Measurements from ENCODE around the gene ZBTB8B. TPM values are rescaled to one million over a fixed set of nuclear protein-coding genes. Genes with fewer than 3 reads are reported as not detected.
A peak's percentile ranks its signal among the peaks of the same experiment; 100 is the strongest.

The ZBTB8B gene
- total and polyA plus RNA-seq, 10 of the 15 experiments (the other 5 are each of a cell fraction or from before 2014, with no cell fraction given), result under 0.01 to 0.04 (median 0.01) TPM; not detected in 4

GRCh38 chr1:32431736-32432400, 33.0 kb upstream of the ZBTB8B start:
- H2AFZ ChIP-seq (ENCODE audit: control insufficient read depth, low read depth, low read length), result peak overlapping the region; percentile 20
- peak; percentile 99 for ATAC-seq
- no peak overlapping the region for H3K4me3 ChIP-seq
- TF ChIP-seq IKZF2 (IDR thresholded peaks at IDR 0.05), result peak in 1 of 2 experiments; percentile 22; a peak in 1 of 4 replicates
- TF ChIP-seq RB1 (IDR thresholded peaks at IDR 0.05; ENCODE audit: borderline replicate concordance), result no peak
- no peak for TF ChIP-seq TCF7 (IDR thresholded peaks at IDR 0.05; ENCODE audit: borderline replicate concordance)
- peak; percentile 68 for TF ChIP-seq RELB (IDR thresholded peaks at IDR 0.05; ENCODE audit: low read depth)
- TF ChIP-seq NFIC (IDR thresholded peaks at IDR 0.05; ENCODE audit: low read depth, low read length), result no peak
- TF ChIP-seq KLF5 (IDR thresholded peaks at IDR 0.05; ENCODE audit: partially characterized antibody), result no peak
- no peak for TF ChIP-seq JUNB (IDR thresholded peaks at IDR 0.05)
- TF ChIP-seq RCOR1 (conservative IDR thresholded peaks at IDR 0.05; ENCODE audit: low read depth, low read length), result no peak
- peak in 1 of 2 experiments; percentile 15; a peak in 1 of 4 replicates for TF ChIP-seq BHLHE40 (IDR thresholded peaks at IDR 0.05; ENCODE audit: borderline replicate concordance in 1 of 2, low read depth in 2 of 2, low read length in 1 of 2)
- peak; percentile 77 for TF ChIP-seq SMARCA5 (IDR thresholded peaks at IDR 0.05)
- no peak for TF ChIP-seq EP300 (IDR thresholded peaks at IDR 0.05; ENCODE audit: borderline replicate concordance in 1 of 2, control insufficient read depth in 1 of 2, low read depth in 2 of 2, low read length in 2 of 2)
- 0 out of 2 replicates have a peak, but pooled peaks have one; percentile 44 for TF ChIP-seq DPF2 (IDR thresholded peaks at IDR 0.05)
- TF ChIP-seq SRF (IDR thresholded peaks at IDR 0.05; ENCODE audit: low read depth in 2 of 2, low read length in 2 of 2), result no peak
- no peak for TF ChIP-seq RAD51 (IDR thresholded peaks at IDR 0.05)
- no peak for TF ChIP-seq RFX5 (IDR thresholded peaks at IDR 0.05; ENCODE audit: low read depth, low read length)
- TF ChIP-seq KDM1A (IDR thresholded peaks at IDR 0.05; ENCODE audit: borderline replicate concordance), result no peak
- no peak for TF ChIP-seq ETV6 (conservative IDR thresholded peaks at IDR 0.05 in 1 of 2, IDR thresholded peaks at IDR 0.05 in 1 of 2; ENCODE audit: borderline replicate concordance in 1 of 2, low read depth in 1 of 2)
- peak; percentile 53 for TF ChIP-seq RELA (IDR thresholded peaks at IDR 0.05; ENCODE audit: borderline replicate concordance, partially characterized antibody)
- no peak for TF ChIP-seq TAF1 (IDR thresholded peaks at IDR 0.05; ENCODE audit: borderline replicate concordance, low read depth, low read length)
- TF ChIP-seq, protein P1, sequence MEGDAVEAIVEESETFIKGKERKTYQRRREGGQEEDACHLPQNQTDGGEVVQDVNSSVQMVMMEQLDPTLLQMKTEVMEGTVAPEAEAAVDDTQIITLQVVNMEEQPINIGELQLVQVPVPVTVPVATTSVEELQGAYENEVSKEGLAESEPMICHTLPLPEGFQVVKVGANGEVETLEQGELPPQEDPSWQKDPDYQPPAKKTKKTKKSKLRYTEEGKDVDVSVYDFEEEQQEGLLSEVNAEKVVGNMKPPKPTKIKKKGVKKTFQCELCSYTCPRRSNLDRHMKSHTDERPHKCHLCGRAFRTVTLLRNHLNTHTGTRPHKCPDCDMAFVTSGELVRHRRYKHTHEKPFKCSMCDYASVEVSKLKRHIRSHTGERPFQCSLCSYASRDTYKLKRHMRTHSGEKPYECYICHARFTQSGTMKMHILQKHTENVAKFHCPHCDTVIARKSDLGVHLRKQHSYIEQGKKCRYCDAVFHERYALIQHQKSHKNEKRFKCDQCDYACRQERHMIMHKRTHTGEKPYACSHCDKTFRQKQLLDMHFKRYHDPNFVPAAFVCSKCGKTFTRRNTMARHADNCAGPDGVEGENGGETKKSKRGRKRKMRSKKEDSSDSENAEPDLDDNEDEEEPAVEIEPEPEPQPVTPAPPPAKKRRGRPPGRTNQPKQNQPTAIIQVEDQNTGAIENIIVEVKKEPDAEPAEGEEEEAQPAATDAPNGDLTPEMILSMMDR (IDR thresholded peaks at IDR 0.05 in 2 of 3, conservative IDR thresholded peaks at IDR 0.05 in 1 of 3; ENCODE audit: control insufficient read depth in 2 of 3, extremely low read depth in 1 of 3, insufficient read depth in 1 of 3, low read depth in 3 of 3, low read length in 3 of 3), result no peak
- no peak for TF ChIP-seq SREBF2 (IDR thresholded peaks at IDR 0.05; ENCODE audit: low read length)

More at GRCh38 chr1:32431736-32432400, 33.0 kb upstream of the ZBTB8B start:
- RAD21 ChIA-PET (ENCODE audit: unreplicated experiment), result interaction anchor here (1.0 kb wide), 2 partner anchors 37 to 359 kb away, joined by 3 to 4 read pairs; partner anchors contain the start of gene TMEM39B
- WGBS (ENCODE audit: insufficient coverage, insufficient replicate concordance, low lambda C conversion rate, missing lambda C conversion rate), result 10% methylated on average over 4 of the region's 4 CpGs
- BruUV-seq (replicated peaks), result no TSS peak
- H4K20me1 ChIP-seq (ENCODE audit: control insufficient read depth, insufficient read depth), result no peaks in the 10 kb centered on the region
- no peak overlapping the region for H3K9ac ChIP-seq (ENCODE audit: control insufficient read depth, insufficient read depth, low read length)
- H3K36me3 ChIP-seq (ENCODE audit: control insufficient read depth in 2 of 2, insufficient read depth in 2 of 2, low read length in 1 of 2), result no peaks in the 10 kb centered on the region
- 0 out of 2 replicates have a peak overlapping the region, but pooled peaks have one; percentile 50 for H3K27ac ChIP-seq (ENCODE audit: control insufficient read depth, insufficient read depth)
- no peaks in the 10 kb centered on the region for H3K9me3 ChIP-seq (replicated peaks; ENCODE audit: control insufficient read depth, insufficient read depth, low read length)
- FAIRE-seq (no peak), DNase-seq (ENCODE audit: low read depth, low spot score) (peak; percentile 55)
- peak overlapping the region; percentile 56 for H3K4me2 ChIP-seq (ENCODE audit: control insufficient read depth, insufficient read depth)
- SMC1A ChIA-PET (ENCODE audit: uncharacterized antibody, unreplicated experiment), result interaction anchor here (1.1 kb wide), 1 partner anchor 12 kb away, joined by 3 read pairs; no protein-coding TSS in a partner anchor
- in situ Hi-C loops (cut with MboI) (no loop called here), intact Hi-C loops (cut with micrococcal nuclease; ENCODE audit: unreplicated experiment) (no loop called here)
- POLR2A ChIA-PET, result interaction anchor here (0.6 to 1.1 kb wide), 3 partner anchors 37 to 379 kb away, joined by 3 to 7 read pairs (median 4); partner anchors contain the start of genes BSDC1 and CCDC28B
- no peaks in the 10 kb centered on the region for H3K79me2 ChIP-seq (ENCODE audit: control insufficient read depth, insufficient read depth, low read length)
- CTCF ChIA-PET, result interaction anchor here (0.5 to 0.9 kb wide), 2 partner anchors 69 to 341 kb away, joined by 3 to 4 read pairs; no protein-coding TSS in a partner anchor
- H3K4me1 ChIP-seq (ENCODE audit: control insufficient read depth, insufficient read depth, low read length), result peaks cover 4% of the 10 kb centered on the region
- no peaks in the 10 kb centered on the region; a peak in 1 of 4 replicates for H3K27me3 ChIP-seq (replicated peaks in 1 of 2; ENCODE audit: control insufficient read depth in 2 of 2, insufficient read depth in 2 of 2, low read length in 1 of 2)
